SK-N-SH treated with all-trans-retinoic acid at 6 μM for 48 hours (cell line): ENCODE measurements around the gene LCN6.
"Not testable (repeated sequence)": the region's sequence is repeated elsewhere in the genome, so short reads cannot be mapped to it uniquely, and the experiment has no call there.

Source experiments
- ATAC-seq: fragments of 200-7000 bp; cut with Tn5 transposase; 3 replicates; pipeline ENCODE4 v1.9.1; 2020; ENCODE audit warnings: mild to moderate bottlenecking, moderate library complexity
- ARNTL ChIP-seq: fragments of 450-650 bp; formaldehyde crosslinking; IDR thresholded peaks from 2 replicates; pipeline ENCODE4 v1.5.0; 2020; ENCODE audit warnings: low read depth, mild to moderate bottlenecking, moderate library complexity, borderline replicate concordance
- BACH2 ChIP-seq: fragments of 250-450 bp; sonication (Bioruptor Pico); IDR thresholded peaks from 2 replicates; pipeline ENCODE4 v1.9.0; 2021; ENCODE audit warnings: mild to moderate bottlenecking, borderline replicate concordance
- CSDC2 ChIP-seq: fragments of 250-450 bp; sonication (Bioruptor Pico); IDR thresholded peaks from 2 replicates; pipeline ENCODE4 v1.5.0; 2020; ENCODE audit warnings: mild to moderate bottlenecking, moderate library complexity
- ESRRG ChIP-seq: fragments of 250-450 bp; sonication (Bioruptor Pico); IDR thresholded peaks from 2 replicates; pipeline ENCODE4 v1.6.1; 2021; ENCODE audit warnings: mild to moderate bottlenecking
- GLIS3 ChIP-seq: fragments of 250-450 bp; sonication (Bioruptor Pico); IDR thresholded peaks from 2 replicates; pipeline ENCODE4 v1.5.0; 2020; ENCODE audit warnings: mild to moderate bottlenecking, moderate library complexity
- ISL1 ChIP-seq: fragments of 250-450 bp; sonication (Bioruptor Pico); IDR thresholded peaks from 2 replicates; pipeline ENCODE4 v2.1.2; 2022; ENCODE audit warnings: mild to moderate bottlenecking, moderate library complexity
- OSR1 ChIP-seq: fragments of 250-450 bp; sonication (Bioruptor Pico); IDR thresholded peaks from 2 replicates; pipeline ENCODE4 v1.8.0; 2022; ENCODE audit warnings: moderate library complexity, mild to moderate bottlenecking, inconsistent platforms
- SNAI2 ChIP-seq: fragments of 250-450 bp; sonication (Bioruptor Pico); IDR thresholded peaks from 2 replicates; pipeline ENCODE4 v1.5.0; 2020; ENCODE audit warnings: mild to moderate bottlenecking, moderate library complexity
- ZFP3 ChIP-seq: fragments of 250-450 bp; sonication (Bioruptor Pico); IDR thresholded peaks from 2 replicates; pipeline ENCODE4 v1.5.0; 2020; ENCODE audit warnings: mild to moderate bottlenecking, moderate library complexity
- ZFP30 ChIP-seq: fragments of 450-650 bp; formaldehyde crosslinking; IDR thresholded peaks from 2 replicates; pipeline ENCODE4 v1.5.0; 2022; ENCODE audit warnings: mild to moderate bottlenecking, moderate library complexity
- TF ChIP-seq, protein P1 (sequence below): fragments of 250-450 bp; sonication (Bioruptor Pico); IDR thresholded peaks from 2 replicates; pipeline ENCODE4 v1.8.0; 2020; ENCODE audit warnings: mild to moderate bottlenecking, moderate library complexity, borderline replicate concordance
- TF ChIP-seq, protein P2 (sequence below): fragments of 250-450 bp; sonication (Bioruptor Pico); IDR thresholded peaks from 2 replicates; pipeline ENCODE4 v1.5.0; 2020; ENCODE audit warnings: mild to moderate bottlenecking, moderate library complexity
- TF ChIP-seq, protein P3 (sequence below): fragments of 250-450 bp; sonication (Bioruptor Pico); IDR thresholded peaks from 2 replicates; pipeline ENCODE4 v1.5.1; 2021; ENCODE audit warnings: mild to moderate bottlenecking, moderate library complexity
- TF ChIP-seq, protein P4 (sequence below): fragments of 250-450 bp; sonication (Bioruptor Pico); IDR thresholded peaks from 2 replicates; pipeline ENCODE4 v1.8.0; 2021; ENCODE audit warnings: low read depth, mild to moderate bottlenecking, moderate library complexity, borderline replicate concordance

Gene LCN6

DNA sequence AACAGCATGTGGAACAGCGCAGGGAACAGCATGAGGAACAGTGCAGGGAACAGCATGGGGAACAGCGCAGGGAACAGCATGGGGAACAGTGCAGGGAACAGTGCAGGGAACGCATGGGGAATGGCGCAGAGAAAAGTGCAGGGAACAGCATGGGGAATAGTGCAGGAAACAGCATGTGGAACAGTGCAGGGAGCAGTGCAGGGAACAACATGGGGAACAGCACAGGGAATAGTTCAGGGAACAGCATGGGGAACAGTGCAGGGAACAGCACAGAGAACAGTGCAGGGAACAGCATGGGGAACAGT lies 7.8 kb upstream of the LCN6 start:
- no peak for TF ChIP-seq SNAI2
- ATAC-seq = no peak

DNA sequence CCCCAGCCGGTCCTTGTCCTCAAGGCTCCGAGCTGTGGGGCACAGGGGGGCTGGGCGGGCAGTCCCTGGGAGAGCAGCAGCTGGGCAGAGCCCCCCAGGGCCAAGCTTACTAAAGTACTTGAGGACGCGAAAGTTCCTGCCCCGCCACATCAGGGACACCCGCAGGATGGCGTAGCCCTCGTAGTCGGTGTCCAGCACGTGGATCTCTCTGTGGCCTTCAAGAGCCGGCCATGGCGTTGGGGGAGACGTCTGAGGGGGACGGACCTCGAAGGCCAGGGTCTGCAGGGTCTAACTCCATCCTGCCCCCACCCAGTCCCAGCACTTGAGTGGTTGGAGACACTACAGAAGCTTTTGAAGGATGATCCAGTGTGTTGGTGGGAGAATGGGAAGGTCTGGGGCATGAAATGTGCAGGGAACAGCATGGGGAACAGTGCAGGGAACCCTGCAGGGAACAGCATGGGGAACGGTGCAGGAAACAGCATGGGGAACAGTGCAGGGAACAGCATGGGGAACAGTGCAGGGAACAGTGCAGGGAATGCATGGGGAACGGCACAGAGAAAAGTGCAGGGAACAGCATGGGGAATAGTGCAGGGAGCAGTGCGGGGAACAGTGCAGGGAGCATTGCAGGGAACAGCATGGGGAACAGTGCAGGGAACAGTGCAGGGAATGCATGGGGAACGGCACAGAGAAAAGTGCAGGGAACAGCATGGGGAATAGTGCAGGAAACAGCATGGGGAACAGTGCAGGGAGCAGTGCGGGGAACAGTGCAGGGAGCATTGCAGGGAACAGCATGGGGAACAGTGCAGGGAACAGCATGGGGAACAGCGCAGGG lies 7.2 kb upstream of the LCN6 start:
- ATAC-seq = not testable (repeated sequence)

DNA sequence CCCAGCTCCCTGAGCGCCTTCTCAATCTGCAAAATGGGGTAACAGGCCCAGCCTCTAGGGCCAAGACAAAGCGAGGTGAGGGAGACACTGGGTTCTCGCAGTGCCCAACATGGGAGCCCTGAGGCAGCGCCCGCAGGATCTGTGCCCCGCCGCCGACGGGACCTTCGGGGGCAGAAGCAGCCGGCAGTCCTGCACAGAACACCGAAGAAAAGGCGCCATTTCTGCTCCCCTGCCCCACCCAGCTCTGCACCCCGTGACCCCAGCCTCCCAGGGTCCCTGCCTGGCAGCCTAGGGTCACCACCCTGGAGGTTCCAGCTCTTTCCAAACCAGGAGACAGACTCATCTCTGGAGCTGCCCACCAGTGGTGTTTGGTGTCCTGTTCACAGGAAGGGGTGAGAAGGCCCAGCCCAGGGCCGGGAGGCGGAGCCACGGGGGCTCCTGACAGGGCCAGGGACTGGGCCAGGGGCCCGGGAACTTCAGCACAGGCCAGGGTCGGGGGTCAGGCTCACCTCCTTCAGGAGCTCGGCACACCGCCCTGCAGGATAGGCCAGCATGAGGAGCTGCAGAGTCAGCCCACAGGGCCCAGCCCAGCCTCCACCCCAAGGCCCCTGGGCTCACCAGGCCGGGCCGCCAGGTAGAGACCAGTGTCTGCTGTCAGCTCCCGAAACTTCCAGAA lies 6.4 kb upstream of the LCN6 start:
- TF ChIP-seq, protein P1, sequence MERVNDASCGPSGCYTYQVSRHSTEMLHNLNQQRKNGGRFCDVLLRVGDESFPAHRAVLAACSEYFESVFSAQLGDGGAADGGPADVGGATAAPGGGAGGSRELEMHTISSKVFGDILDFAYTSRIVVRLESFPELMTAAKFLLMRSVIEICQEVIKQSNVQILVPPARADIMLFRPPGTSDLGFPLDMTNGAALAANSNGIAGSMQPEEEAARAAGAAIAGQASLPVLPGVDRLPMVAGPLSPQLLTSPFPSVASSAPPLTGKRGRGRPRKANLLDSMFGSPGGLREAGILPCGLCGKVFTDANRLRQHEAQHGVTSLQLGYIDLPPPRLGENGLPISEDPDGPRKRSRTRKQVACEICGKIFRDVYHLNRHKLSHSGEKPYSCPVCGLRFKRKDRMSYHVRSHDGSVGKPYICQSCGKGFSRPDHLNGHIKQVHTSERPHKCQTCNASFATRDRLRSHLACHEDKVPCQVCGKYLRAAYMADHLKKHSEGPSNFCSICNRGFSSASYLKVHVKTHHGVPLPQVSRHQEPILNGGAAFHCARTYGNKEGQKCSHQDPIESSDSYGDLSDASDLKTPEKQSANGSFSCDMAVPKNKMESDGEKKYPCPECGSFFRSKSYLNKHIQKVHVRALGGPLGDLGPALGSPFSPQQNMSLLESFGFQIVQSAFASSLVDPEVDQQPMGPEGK (CRISPR knock-in tag) = no peak
- TF ChIP-seq ESRRG (CRISPR knock-in tag) (no peak), OSR1 (no peak), ISL1 (CRISPR knock-in tag) (no peak), BACH2 (no peak), ZFP30 (CRISPR knock-in tag) (no peak), GLIS3 (CRISPR knock-in tag) (no peak), CSDC2 (CRISPR knock-in tag) (no peak), ZFP3 (CRISPR knock-in tag) (no peak)
- TF ChIP-seq, protein P2, sequence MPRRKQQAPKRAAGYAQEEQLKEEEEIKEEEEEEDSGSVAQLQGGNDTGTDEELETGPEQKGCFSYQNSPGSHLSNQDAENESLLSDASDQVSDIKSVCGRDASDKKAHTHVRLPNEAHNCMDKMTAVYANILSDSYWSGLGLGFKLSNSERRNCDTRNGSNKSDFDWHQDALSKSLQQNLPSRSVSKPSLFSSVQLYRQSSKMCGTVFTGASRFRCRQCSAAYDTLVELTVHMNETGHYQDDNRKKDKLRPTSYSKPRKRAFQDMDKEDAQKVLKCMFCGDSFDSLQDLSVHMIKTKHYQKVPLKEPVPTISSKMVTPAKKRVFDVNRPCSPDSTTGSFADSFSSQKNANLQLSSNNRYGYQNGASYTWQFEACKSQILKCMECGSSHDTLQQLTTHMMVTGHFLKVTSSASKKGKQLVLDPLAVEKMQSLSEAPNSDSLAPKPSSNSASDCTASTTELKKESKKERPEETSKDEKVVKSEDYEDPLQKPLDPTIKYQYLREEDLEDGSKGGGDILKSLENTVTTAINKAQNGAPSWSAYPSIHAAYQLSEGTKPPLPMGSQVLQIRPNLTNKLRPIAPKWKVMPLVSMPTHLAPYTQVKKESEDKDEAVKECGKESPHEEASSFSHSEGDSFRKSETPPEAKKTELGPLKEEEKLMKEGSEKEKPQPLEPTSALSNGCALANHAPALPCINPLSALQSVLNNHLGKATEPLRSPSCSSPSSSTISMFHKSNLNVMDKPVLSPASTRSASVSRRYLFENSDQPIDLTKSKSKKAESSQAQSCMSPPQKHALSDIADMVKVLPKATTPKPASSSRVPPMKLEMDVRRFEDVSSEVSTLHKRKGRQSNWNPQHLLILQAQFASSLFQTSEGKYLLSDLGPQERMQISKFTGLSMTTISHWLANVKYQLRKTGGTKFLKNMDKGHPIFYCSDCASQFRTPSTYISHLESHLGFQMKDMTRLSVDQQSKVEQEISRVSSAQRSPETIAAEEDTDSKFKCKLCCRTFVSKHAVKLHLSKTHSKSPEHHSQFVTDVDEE = no peak
- TF ChIP-seq, protein P3, sequence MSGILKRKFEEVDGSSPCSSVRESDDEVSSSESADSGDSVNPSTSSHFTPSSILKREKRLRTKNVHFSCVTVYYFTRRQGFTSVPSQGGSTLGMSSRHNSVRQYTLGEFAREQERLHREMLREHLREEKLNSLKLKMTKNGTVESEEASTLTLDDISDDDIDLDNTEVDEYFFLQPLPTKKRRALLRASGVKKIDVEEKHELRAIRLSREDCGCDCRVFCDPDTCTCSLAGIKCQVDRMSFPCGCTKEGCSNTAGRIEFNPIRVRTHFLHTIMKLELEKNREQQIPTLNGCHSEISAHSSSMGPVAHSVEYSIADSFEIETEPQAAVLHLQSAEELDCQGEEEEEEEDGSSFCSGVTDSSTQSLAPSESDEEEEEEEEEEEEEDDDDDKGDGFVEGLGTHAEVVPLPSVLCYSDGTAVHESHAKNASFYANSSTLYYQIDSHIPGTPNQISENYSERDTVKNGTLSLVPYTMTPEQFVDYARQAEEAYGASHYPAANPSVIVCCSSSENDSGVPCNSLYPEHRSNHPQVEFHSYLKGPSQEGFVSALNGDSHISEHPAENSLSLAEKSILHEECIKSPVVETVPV (CRISPR knock-in tag) = no peak

DNA sequence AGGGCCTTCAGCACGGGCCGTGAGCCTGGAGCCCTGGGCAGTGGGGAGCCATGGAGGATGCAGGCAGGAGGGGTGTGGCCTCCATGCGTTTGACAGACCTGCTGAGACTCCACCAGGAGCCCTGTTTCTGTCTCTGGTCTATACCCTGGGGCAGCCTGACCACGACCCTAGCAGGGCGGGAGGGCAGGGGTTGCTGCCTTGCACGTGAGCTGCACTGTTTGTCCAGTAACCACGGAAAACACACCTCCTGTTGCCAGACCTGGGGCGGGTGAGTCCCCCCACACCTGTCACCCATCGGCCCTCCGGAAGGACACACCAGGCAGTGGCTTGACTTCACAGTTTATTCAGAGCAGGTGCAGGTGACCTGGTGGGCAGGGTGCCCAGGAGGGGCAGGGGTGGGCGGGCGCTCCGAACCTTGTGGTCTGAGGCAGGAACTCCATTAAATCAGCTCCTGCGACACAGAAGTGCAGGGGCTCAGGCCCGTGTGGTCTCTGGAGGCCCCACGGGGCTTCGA lies 5.8 kb upstream of the LCN6 start:
- no peak for ATAC-seq
- no peak for TF ChIP-seq ZFP30 (CRISPR knock-in tag)
- TF ChIP-seq, protein P3 (CRISPR knock-in tag) = no peak
- TF ChIP-seq GLIS3 (CRISPR knock-in tag) = no peak
- TF ChIP-seq, protein P4, sequence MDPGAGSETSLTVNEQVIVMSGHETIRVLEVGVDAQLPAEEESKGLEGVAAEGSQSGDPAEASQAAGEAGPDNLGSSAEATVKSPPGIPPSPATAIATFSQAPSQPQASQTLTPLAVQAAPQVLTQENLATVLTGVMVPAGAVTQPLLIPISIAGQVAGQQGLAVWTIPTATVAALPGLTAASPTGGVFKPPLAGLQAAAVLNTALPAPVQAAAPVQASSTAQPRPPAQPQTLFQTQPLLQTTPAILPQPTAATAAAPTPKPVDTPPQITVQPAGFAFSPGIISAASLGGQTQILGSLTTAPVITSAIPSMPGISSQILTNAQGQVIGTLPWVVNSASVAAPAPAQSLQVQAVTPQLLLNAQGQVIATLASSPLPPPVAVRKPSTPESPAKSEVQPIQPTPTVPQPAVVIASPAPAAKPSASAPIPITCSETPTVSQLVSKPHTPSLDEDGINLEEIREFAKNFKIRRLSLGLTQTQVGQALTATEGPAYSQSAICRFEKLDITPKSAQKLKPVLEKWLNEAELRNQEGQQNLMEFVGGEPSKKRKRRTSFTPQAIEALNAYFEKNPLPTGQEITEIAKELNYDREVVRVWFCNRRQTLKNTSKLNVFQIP (CRISPR knock-in tag) = no peak
- TF ChIP-seq, protein P2 = no peak
- no peak for TF ChIP-seq ARNTL (CRISPR knock-in tag)
- TF ChIP-seq, all 23 proteins: peak for 0

More for the DNA sequence above, 6.4 kb upstream of the LCN6 start:
- no peak for ATAC-seq
